BLaER1 treated with 17β-estradiol and CSF1 and Interleukin-3, amounts not matched to agents 10 nM and 100 nM (cell line): Measurements from ENCODE around the gene LAMA2.

Source experiments
- H3K27ac ChIP-seq, 11 experiments: shearing (Covaris generic); formaldehyde crosslinking; 2 replicates each; pipeline ENCODE4 v1.8.1; 2022
- H3K27me3 ChIP-seq, 11 experiments: shearing (Covaris generic); formaldehyde crosslinking; 2 replicates each; pipeline ENCODE4 v1.8.1; 2022
- H3K36me3 ChIP-seq, 11 experiments: shearing (Covaris generic); formaldehyde crosslinking; 2 replicates each; pipeline ENCODE4 v1.8.1; 2022
- H3K4me1 ChIP-seq, 10 experiments: shearing (Covaris generic); formaldehyde crosslinking; 2 replicates each; pipeline ENCODE4 v1.8.1; 2022
- H3K4me2 ChIP-seq, 11 experiments: shearing (Covaris generic); formaldehyde crosslinking; 2 replicates each; pipeline ENCODE4 v1.8.1; 2022
- H3K4me3 ChIP-seq, 10 experiments: shearing (Covaris generic); formaldehyde crosslinking; 2 replicates each; pipeline ENCODE4 v1.8.1; 2022
- H3K9ac ChIP-seq, 11 experiments: shearing (Covaris generic); formaldehyde crosslinking; 2 replicates each; pipeline ENCODE4 v1.8.1; 2022
- H3K9me3 ChIP-seq, 11 experiments: shearing (Covaris generic); formaldehyde crosslinking; replicated peaks in 1 of 11; 2 replicates each; pipeline ENCODE4 v1.8.1; 2022
- H4K20me1 ChIP-seq, 11 experiments: shearing (Covaris generic); formaldehyde crosslinking; 2 replicates each; pipeline ENCODE4 v1.8.1; 2022
- Cebpa-rat ChIP-seq, 11 experiments: shearing (Covaris generic); IDR thresholded peaks; 2 replicates each; pipeline ENCODE4 v1.8.1; 2022

LAMA2 gene

GRCh38 chr6:129321303-129321702 is 438.4 kb downstream of the LAMA2 start:
- no peaks in the 10 kb centered on the region for H3K36me3 ChIP-seq
- no peak for TF ChIP-seq Cebpa-rat (IDR thresholded peaks at IDR 0.05)
- no peak overlapping the region for H3K27ac ChIP-seq
- no peak overlapping the region for H3K9ac ChIP-seq
- peaks cover 0 to 9% (median 0%) of the 10 kb centered on the region in 10 experiments; a peak in 3 of 20 replicates for H3K4me1 ChIP-seq
- no peak overlapping the region for H3K4me2 ChIP-seq
- H3K4me3 ChIP-seq = no peak overlapping the region
- H3K9me3 ChIP-seq = no peaks in the 10 kb centered on the region
- H4K20me1 ChIP-seq = no peaks in the 10 kb centered on the region
- no peaks in the 10 kb centered on the region for H3K27me3 ChIP-seq

- Histone ChIP-seq H3K4me3 (no peak overlapping the region), H3K4me2 (no peak overlapping the region), H3K27ac (no peak overlapping the region), H3K27me3 (no peaks in the 10 kb centered on the region), H3K4me1 (no peaks in the 10 kb centered on the region), H3K36me3 (no peaks in the 10 kb centered on the region), H3K9me3 (no peaks in the 10 kb centered on the region), H4K20me1 (no peaks in the 10 kb centered on the region), H3K9ac (no peak overlapping the region)
- no peak for TF ChIP-seq Cebpa-rat (IDR thresholded peaks at IDR 0.05)
Measured at GRCh38 chr6:129324345-129324744, 441.4 kb downstream of the LAMA2 start.

DNA sequence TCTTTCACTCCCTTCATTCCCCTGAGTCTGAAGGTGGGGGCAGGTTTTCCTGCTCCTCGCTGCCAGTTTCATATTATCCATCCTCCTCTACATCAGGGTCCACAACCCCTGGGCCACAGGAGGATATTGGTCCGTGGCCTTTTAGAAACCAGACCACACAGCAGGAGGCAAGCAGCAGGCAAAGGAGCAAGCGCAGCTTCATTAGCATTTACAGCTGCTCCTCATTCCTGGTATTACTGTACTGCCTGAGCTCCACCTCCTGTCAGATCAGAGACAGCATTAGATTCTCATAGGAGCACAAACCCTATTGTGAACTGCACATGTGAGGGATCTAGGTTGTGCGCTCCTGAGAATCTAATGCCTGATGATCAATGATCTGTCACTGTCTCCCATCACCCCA is 446.7 kb downstream of the LAMA2 start:
- no peak overlapping the region for H3K4me2 ChIP-seq
- H3K36me3 ChIP-seq = no peaks in the 10 kb centered on the region
- H3K27me3 ChIP-seq = no peaks in the 10 kb centered on the region
- H3K9me3 ChIP-seq = no peaks in the 10 kb centered on the region
- no peak overlapping the region for H3K27ac ChIP-seq
- H3K4me3 ChIP-seq = no peak overlapping the region
- H3K9ac ChIP-seq = no peak overlapping the region
- no peak for TF ChIP-seq Cebpa-rat (IDR thresholded peaks at IDR 0.05)
- H3K4me1 ChIP-seq = 0 out of 20 replicates have a peak, but pooled peaks cover 0 to 4% (median 0%) of the 10 kb centered on the region in 10 experiments
- no peaks in the 10 kb centered on the region for H4K20me1 ChIP-seq

DNA sequence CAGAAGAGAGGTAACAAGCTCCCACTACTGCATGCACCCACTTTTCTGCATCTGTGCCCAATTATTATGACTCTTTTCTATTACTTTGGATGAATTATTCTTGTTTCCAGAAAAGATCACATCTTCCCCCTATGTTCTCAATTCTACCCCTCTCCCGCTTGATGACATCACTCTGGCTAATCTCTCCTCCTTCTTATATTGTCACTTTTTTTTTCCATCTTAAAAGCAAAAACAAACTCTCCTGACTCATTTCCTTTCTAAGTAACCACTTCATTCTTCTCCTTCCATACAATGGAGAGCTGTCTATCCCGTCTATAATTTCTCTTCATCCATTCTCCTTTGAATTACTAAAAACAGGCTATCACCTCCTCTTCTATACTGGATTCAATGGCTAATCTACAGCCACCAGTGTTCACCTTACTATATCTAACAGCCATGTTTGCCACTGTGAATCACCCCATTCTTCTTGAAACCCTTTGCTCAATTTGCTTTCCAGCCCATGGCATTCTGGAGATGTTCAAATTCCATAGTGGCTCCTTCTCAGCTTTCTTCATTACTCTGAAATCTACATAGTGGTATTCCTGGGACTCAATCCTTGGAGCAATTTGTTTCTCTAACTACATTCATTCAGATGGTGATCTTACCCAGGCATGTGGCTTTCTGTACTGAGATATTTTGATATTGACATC is 448.7 kb downstream of the LAMA2 start:
- 0 out of 20 replicates have a peak, but pooled peaks cover 0 to 4% (median 0%) of the 10 kb centered on the region in 10 experiments for H3K4me1 ChIP-seq
- H3K27me3 ChIP-seq = no peaks in the 10 kb centered on the region
- H3K9ac ChIP-seq = no peak overlapping the region
- no peak overlapping the region for H3K4me2 ChIP-seq
- no peak for TF ChIP-seq Cebpa-rat (IDR thresholded peaks at IDR 0.05)
- no peaks in the 10 kb centered on the region for H3K9me3 ChIP-seq
- H3K4me3 ChIP-seq = no peak overlapping the region
- no peak overlapping the region for H3K27ac ChIP-seq
- no peaks in the 10 kb centered on the region for H3K36me3 ChIP-seq
- no peaks in the 10 kb centered on the region for H4K20me1 ChIP-seq

GRCh38 chr6:129335792-129336191 is 452.9 kb downstream of the LAMA2 start:
- no peaks in the 10 kb centered on the region for H3K9me3 ChIP-seq
- H3K4me2 ChIP-seq = no peak overlapping the region
- H3K27ac ChIP-seq = no peak overlapping the region
- no peaks in the 10 kb centered on the region for H3K36me3 ChIP-seq
- no peaks in the 10 kb centered on the region for H3K27me3 ChIP-seq
- H3K4me3 ChIP-seq = no peak overlapping the region
- H3K4me1 ChIP-seq = 0 out of 20 replicates have a peak, but pooled peaks cover 0 to 4% (median 0%) of the 10 kb centered on the region in 10 experiments
- no peak overlapping the region for H3K9ac ChIP-seq
- TF ChIP-seq Cebpa-rat (IDR thresholded peaks at IDR 0.05) = no peak
- no peaks in the 10 kb centered on the region for H4K20me1 ChIP-seq

DNA sequence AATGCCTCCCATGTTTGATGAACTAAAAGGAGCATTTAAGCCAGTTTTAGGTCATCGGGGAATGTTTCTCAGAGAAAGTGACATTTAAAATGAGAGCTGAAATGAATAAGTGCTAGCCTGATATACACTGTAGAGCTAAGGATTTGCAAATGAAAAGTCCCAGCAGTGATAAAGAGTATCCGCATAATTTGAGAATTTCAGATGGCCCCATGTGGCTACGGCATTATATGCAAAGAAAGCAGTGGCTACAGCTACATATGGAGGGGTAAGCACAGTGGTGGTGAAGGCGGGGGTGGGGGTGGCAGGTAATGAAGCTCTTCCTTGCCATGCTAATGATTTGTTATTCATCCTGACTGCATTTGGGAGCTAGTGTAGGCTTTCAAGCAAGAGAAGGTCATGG is 455.7 kb downstream of the LAMA2 start:
- Histone ChIP-seq H4K20me1 (no peaks in the 10 kb centered on the region), H3K9ac (no peak overlapping the region), H3K27me3 (no peaks in the 10 kb centered on the region), H3K4me2 (no peak overlapping the region), H3K9me3 (no peaks in the 10 kb centered on the region), H3K36me3 (no peaks in the 10 kb centered on the region), H3K27ac (no peak overlapping the region), H3K4me1 (no peaks in the 10 kb centered on the region), H3K4me3 (no peak overlapping the region)
- TF ChIP-seq Cebpa-rat (IDR thresholded peaks at IDR 0.05) = no peak

DNA sequence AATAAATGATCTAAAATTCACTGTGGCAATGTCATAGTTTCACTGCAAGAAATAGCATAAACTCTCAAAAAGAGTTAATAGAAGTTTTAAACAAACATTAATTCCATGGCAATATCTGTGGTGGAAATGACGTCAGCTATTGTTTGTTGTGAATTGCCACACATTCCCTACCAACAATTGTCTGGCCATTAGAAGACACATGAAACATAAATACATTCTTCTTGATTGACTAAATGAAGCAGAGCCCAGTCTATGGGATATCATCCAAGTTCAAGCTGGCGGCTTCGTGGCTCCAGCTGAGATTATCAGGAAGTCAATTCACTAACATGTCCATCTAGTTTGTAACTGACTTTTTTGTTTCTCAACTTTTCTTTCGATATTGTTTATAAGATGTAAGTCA is 458.0 kb downstream of the LAMA2 start:
- Histone ChIP-seq H4K20me1 (no peaks in the 10 kb centered on the region), H3K4me3 (no peak overlapping the region), H3K4me2 (no peak overlapping the region), H3K9me3 (no peaks in the 10 kb centered on the region), H3K27me3 (no peaks in the 10 kb centered on the region), H3K27ac (no peak overlapping the region), H3K36me3 (no peaks in the 10 kb centered on the region), H3K9ac (no peak overlapping the region), H3K4me1 (no peaks in the 10 kb centered on the region)
- TF ChIP-seq Cebpa-rat (IDR thresholded peaks at IDR 0.05) = no peak

- Histone ChIP-seq H3K4me3 (no peak overlapping the region), H3K9ac (no peak overlapping the region), H3K4me2 (no peak overlapping the region), H3K27ac (no peak overlapping the region), H3K4me1 (no peaks in the 10 kb centered on the region), H3K27me3 (no peaks in the 10 kb centered on the region), H3K36me3 (no peaks in the 10 kb centered on the region), H4K20me1 (no peaks in the 10 kb centered on the region), H3K9me3 (no peaks in the 10 kb centered on the region)
- TF ChIP-seq Cebpa-rat (IDR thresholded peaks at IDR 0.05) = no peak
Measured at GRCh38 chr6:129342243-129342642, 459.3 kb downstream of the LAMA2 start.

GRCh38 chr6:129342796-129343195 is 459.9 kb downstream of the LAMA2 start:
- TF ChIP-seq Cebpa-rat (IDR thresholded peaks at IDR 0.05) = no peak
- H3K27ac ChIP-seq = no peak overlapping the region
- no peaks in the 10 kb centered on the region for H3K9me3 ChIP-seq
- H3K4me1 ChIP-seq = no peaks in the 10 kb centered on the region
- no peak overlapping the region for H3K4me2 ChIP-seq
- H4K20me1 ChIP-seq = no peaks in the 10 kb centered on the region
- H3K36me3 ChIP-seq = no peaks in the 10 kb centered on the region
- H3K9ac ChIP-seq = no peak overlapping the region
- H3K27me3 ChIP-seq = no peaks in the 10 kb centered on the region
- no peak overlapping the region for H3K4me3 ChIP-seq

GRCh38 chr6:129344379-129344778 is 461.4 kb downstream of the LAMA2 start:
- no peaks in the 10 kb centered on the region for H3K9me3 ChIP-seq
- no peaks in the 10 kb centered on the region for H3K4me1 ChIP-seq
- no peaks in the 10 kb centered on the region for H4K20me1 ChIP-seq
- no peaks in the 10 kb centered on the region for H3K36me3 ChIP-seq
- no peak overlapping the region for H3K4me2 ChIP-seq
- H3K27me3 ChIP-seq = no peaks in the 10 kb centered on the region
- H3K27ac ChIP-seq = no peak overlapping the region
- no peak overlapping the region for H3K9ac ChIP-seq
- no peak overlapping the region for H3K4me3 ChIP-seq
- no peak for TF ChIP-seq Cebpa-rat (IDR thresholded peaks at IDR 0.05)
